Measurements from ENCODE around the gene ERC2. TPM values are rescaled to one million over a fixed set of nuclear protein-coding genes. Genes with fewer than 3 reads are reported as not detected.

Gene ERC2
- total and polyA plus RNA-seq, 2 of the 13 experiments (the other 11 are each of a cell fraction or from before 2014, with no cell fraction given), result 0.16 to 0.22 TPM

DNA sequence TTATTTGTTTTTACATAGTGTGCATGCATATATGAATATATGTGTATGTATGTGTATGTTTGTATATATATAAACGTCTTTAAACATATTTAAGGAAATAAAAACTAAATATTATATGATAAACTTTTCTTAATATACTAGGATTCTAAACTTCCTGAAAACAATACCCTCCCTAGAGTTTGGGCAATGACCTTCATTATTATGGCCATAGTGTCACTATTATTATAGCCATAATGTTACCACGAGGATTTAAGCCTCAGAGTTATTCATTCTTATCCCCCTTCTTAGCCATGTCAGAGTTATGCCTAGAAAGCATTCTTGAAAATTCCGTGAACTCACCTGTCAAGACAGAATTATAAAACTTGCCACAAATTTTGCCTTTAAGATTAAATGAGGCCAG lies 335.5 kb downstream of the ERC2 start:
- Histone ChIP-seq H3K4me2 (ENCODE audit: low read depth, low read length) (no peak overlapping the region), H3K9ac (ENCODE audit: insufficient read depth, low read depth, low read length) (no peak overlapping the region), H2AFZ (ENCODE audit: low read length) (no peak overlapping the region), H3K4me3 (replicated peaks in 1 of 3; ENCODE audit: insufficient read depth in 1 of 3, low read depth in 2 of 3, low read length in 3 of 3) (no peak overlapping the region), H3K27me3 (ENCODE audit: control insufficient read depth in 1 of 2, insufficient read depth in 2 of 2, low read length in 2 of 2) (no peaks in the 10 kb centered on the region), H3K27ac (ENCODE audit: extremely low read length, insufficient read depth, low read length) (no peak overlapping the region), H4K20me1 (ENCODE audit: insufficient read depth, low read length) (no peaks in the 10 kb centered on the region), H3K9me3 (ENCODE audit: low read length) (no peaks in the 10 kb centered on the region), H3K79me2 (ENCODE audit: insufficient read depth, low read length) (no peaks in the 10 kb centered on the region), H3K4me1 (ENCODE audit: insufficient read depth, low read length) (no peaks in the 10 kb centered on the region), H3K36me3 (replicated peaks in 1 of 2; ENCODE audit: control insufficient read depth in 1 of 2, insufficient read depth in 2 of 2, low read length in 2 of 2) (no peaks in the 10 kb centered on the region)
- CTCF ChIA-PET (ENCODE audit: low intra/inter-chr PET ratio, low total read pairs), result no interaction called here
- intact Hi-C loops (cut with micrococcal nuclease; ENCODE audit: unreplicated experiment) (no loop called here), in situ Hi-C loops (cut with HindIII; ENCODE audit: extremely low pct_ligation_motif_present, low pct_unique_long_range_greater_than_20kb) (no loop called here)
- POLR2A ChIA-PET, result no interaction called here
- BruUV-seq (replicated peaks), result no TSS peak
- FAIRE-seq, result no peak
- 5% methylated on average over 3 of the region's 3 CpGs for WGBS (ENCODE audit: low lambda C conversion rate)
- no peak for DNase-seq (ENCODE audit: low spot score)
- ATAC-seq, result no peak
- TF ChIP-seq PAXIP1 (CRISPR knock-in tag; conservative IDR thresholded peaks at IDR 0.05) (no peak), ZBTB1 (CRISPR knock-in tag; IDR thresholded peaks at IDR 0.05; ENCODE audit: borderline replicate concordance) (no peak), FIP1L1 (IDR thresholded peaks at IDR 0.05; ENCODE audit: borderline replicate concordance, insufficient read depth, low read depth, low read length) (no peak), JUND (CRISPR knock-in tag; IDR thresholded peaks at IDR 0.05) (no peak), FOXO1 (CRISPR knock-in tag; IDR thresholded peaks at IDR 0.05) (no peak), ZNF354B (CRISPR knock-in tag; IDR thresholded peaks at IDR 0.05) (no peak)
- TF ChIP-seq, protein P1, sequence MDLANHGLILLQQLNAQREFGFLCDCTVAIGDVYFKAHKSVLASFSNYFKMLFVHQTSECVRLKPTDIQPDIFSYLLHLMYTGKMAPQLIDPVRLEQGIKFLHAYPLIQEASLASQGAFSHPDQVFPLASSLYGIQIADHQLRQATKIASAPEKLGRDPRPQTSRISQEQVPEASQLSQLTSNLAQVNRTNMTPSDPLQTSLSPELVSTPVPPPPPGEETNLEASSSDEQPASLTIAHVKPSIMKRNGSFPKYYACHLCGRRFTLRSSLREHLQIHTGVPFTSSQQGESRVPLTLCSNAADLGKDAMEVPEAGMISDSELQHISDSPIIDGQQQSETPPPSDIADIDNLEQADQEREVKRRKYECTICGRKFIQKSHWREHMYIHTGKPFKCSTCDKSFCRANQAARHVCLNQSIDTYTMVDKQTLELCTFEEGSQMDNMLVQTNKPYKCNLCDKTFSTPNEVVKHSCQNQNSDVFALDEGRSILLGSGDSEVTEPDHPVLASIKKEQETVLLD (CRISPR knock-in tag; IDR thresholded peaks at IDR 0.05; ENCODE audit: low read depth), result no peak
- TF ChIP-seq, protein P2, sequence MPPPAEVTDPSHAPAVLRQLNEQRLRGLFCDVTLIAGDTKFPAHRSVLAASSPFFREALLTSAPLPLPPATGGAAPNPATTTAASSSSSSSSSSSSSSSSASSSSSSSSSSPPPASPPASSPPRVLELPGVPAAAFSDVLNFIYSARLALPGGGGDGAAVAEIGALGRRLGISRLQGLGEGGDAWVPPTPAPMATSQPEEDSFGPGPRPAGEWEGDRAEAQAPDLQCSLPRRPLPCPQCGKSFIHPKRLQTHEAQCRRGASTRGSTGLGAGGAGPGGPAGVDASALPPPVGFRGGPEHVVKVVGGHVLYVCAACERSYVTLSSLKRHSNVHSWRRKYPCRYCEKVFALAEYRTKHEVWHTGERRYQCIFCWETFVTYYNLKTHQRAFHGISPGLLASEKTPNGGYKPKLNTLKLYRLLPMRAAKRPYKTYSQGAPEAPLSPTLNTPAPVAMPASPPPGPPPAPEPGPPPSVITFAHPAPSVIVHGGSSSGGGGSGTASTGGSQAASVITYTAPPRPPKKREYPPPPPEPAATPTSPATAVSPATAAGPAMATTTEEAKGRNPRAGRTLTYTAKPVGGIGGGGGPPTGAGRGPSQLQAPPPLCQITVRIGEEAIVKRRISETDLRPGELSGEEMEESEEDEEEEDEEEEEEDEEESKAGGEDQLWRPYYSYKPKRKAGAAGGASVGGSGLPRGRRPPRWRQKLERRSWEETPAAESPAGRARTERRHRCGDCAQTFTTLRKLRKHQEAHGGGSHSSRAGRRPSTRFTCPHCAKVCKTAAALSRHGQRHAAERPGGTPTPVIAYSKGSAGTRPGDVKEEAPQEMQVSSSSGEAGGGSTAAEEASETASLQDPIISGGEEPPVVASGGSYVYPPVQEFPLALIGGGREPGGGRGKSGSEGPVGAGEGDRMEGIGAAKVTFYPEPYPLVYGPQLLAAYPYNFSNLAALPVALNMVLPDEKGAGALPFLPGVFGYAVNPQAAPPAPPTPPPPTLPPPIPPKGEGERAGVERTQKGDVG (CRISPR knock-in tag; IDR thresholded peaks at IDR 0.05; ENCODE audit: borderline replicate concordance), result no peak
- TF ChIP-seq, protein P3, sequence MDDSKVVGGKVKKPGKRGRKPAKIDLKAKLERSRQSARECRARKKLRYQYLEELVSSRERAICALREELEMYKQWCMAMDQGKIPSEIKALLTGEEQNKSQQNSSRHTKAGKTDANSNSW (CRISPR knock-in tag; IDR thresholded peaks at IDR 0.05; ENCODE audit: borderline replicate concordance), result no peak
- TF ChIP-seq, protein P4, sequence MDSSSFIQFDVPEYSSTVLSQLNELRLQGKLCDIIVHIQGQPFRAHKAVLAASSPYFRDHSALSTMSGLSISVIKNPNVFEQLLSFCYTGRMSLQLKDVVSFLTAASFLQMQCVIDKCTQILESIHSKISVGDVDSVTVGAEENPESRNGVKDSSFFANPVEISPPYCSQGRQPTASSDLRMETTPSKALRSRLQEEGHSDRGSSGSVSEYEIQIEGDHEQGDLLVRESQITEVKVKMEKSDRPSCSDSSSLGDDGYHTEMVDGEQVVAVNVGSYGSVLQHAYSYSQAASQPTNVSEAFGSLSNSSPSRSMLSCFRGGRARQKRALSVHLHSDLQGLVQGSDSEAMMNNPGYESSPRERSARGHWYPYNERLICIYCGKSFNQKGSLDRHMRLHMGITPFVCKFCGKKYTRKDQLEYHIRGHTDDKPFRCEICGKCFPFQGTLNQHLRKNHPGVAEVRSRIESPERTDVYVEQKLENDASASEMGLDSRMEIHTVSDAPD (CRISPR knock-in tag; IDR thresholded peaks at IDR 0.05), result no peak
- TF ChIP-seq, protein P5, sequence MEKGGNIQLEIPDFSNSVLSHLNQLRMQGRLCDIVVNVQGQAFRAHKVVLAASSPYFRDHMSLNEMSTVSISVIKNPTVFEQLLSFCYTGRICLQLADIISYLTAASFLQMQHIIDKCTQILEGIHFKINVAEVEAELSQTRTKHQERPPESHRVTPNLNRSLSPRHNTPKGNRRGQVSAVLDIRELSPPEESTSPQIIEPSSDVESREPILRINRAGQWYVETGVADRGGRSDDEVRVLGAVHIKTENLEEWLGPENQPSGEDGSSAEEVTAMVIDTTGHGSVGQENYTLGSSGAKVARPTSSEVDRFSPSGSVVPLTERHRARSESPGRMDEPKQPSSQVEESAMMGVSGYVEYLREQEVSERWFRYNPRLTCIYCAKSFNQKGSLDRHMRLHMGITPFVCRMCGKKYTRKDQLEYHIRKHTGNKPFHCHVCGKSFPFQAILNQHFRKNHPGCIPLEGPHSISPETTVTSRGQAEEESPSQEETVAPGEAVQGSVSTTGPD (CRISPR knock-in tag; IDR thresholded peaks at IDR 0.05), result no peak
